ENCODE data around the gene RERE. TPM values are rescaled to one million over a fixed set of nuclear protein-coding genes. Genes with fewer than 3 reads are reported as not detected.

RERE gene
- total and polyA plus RNA-seq, 2 experiments from 2014 or later = 148 to 170 TPM

GRCh38 chr1:8721679-8722324 is 95.6 kb downstream of the RERE start:
- Histone ChIP-seq H3K4me2 (no peak overlapping the region), H3K27ac (ENCODE audit: low read depth) (no peak overlapping the region), H3F3A (replicated peaks; ENCODE audit: low read depth) (no peaks in the 10 kb centered on the region), H3K36me3 (ENCODE audit: insufficient read depth) (no peaks in the 10 kb centered on the region), H3K4me1 (ENCODE audit: insufficient read depth) (peaks cover 25% of the 10 kb centered on the region), H3K27me3 (ENCODE audit: insufficient read depth) (no peaks in the 10 kb centered on the region), H2AFZ (no peak overlapping the region), H3K9me2 (ENCODE audit: insufficient read depth) (no peaks in the 10 kb centered on the region), H4K20me1 (replicated peaks; ENCODE audit: insufficient read depth) (peaks cover 7% of the 10 kb centered on the region; the same call in 1 of the 2 replicates), H3K79me2 (replicated peaks; ENCODE audit: insufficient read depth) (peaks cover 89% of the 10 kb centered on the region), H3K4me3 (no peak overlapping the region)
- H3K4me1 Mint-ChIP-seq = peaks cover 42% of the 10 kb centered on the region
- TF ChIP-seq STAT1 (IDR thresholded peaks at IDR 0.05; ENCODE audit: unreplicated experiment) (no peak), ZNF331 (CRISPR knock-in tag; IDR thresholded peaks at IDR 0.05; ENCODE audit: low read depth) (no peak), EZH2phosphoT487 (IDR thresholded peaks at IDR 0.05; ENCODE audit: unreplicated experiment) (no peak), ZNF114 (CRISPR knock-in tag; IDR thresholded peaks at IDR 0.05) (no peak), POLR2AphosphoS5 (IDR thresholded peaks at IDR 0.05; ENCODE audit: low read depth) (no peak)
- no peaks in the 10 kb centered on the region for H3K36me3 Mint-ChIP-seq (ENCODE audit: low read depth)
- no peaks in the 10 kb centered on the region for H3K9me3 Mint-ChIP-seq
- H3K4me3 Mint-ChIP-seq = no peak overlapping the region
- peaks cover 4% of the 10 kb centered on the region for H3K27me3 Mint-ChIP-seq (ENCODE audit: insufficient read depth, low read depth, poor library complexity)
- no peak for ATAC-seq
- no peak overlapping the region for H3K27ac Mint-ChIP-seq
- DNase-seq (ENCODE audit: low spot score) = no peak

GRCh38 chr1:8720347-8720746 is 97.1 kb downstream of the RERE start:
- Mint-ChIP-seq H3K27ac (no peak overlapping the region), H3K4me3 (no peak overlapping the region), H3K9me3 (no peaks in the 10 kb centered on the region), H3K36me3 (ENCODE audit: low read depth) (no peaks in the 10 kb centered on the region), H3K4me1 (peaks cover 39% of the 10 kb centered on the region), H3K27me3 (ENCODE audit: insufficient read depth, low read depth, poor library complexity) (peaks cover 4% of the 10 kb centered on the region)
- Histone ChIP-seq H3K36me3 (ENCODE audit: insufficient read depth) (no peaks in the 10 kb centered on the region), H3F3A (replicated peaks; ENCODE audit: low read depth) (no peaks in the 10 kb centered on the region), H3K4me2 (no peak overlapping the region), H3K9me2 (ENCODE audit: insufficient read depth) (no peaks in the 10 kb centered on the region), H4K20me1 (replicated peaks; ENCODE audit: insufficient read depth) (peaks cover 7% of the 10 kb centered on the region; the same call in 1 of the 2 replicates), H3K4me3 (no peak overlapping the region), H3K79me2 (replicated peaks; ENCODE audit: insufficient read depth) (peaks cover 91% of the 10 kb centered on the region), H2AFZ (no peak overlapping the region), H3K27me3 (ENCODE audit: insufficient read depth) (no peaks in the 10 kb centered on the region), H3K27ac (ENCODE audit: low read depth) (no peak overlapping the region), H3K4me1 (ENCODE audit: insufficient read depth) (peaks cover 25% of the 10 kb centered on the region)
- DNase-seq (ENCODE audit: low spot score) (no peak), ATAC-seq (no peak)
- TF ChIP-seq ETS1 (IDR thresholded peaks at IDR 0.05) (no peak), NANOG (IDR thresholded peaks at IDR 0.05; ENCODE audit: borderline replicate concordance) (no peak), CTCF (conservative IDR thresholded peaks at IDR 0.05; ENCODE audit: low read depth in 2 of 2) (no peak), EZH2phosphoT487 (IDR thresholded peaks at IDR 0.05; ENCODE audit: unreplicated experiment) (no peak), ZNF331 (CRISPR knock-in tag; IDR thresholded peaks at IDR 0.05; ENCODE audit: low read depth) (no peak), EZH2 (IDR thresholded peaks at IDR 0.05; ENCODE audit: low read depth, unreplicated experiment) (no peak), CREB1 (CRISPR knock-in tag; IDR thresholded peaks at IDR 0.05; ENCODE audit: low read depth) (no peak), ZNF462 (CRISPR knock-in tag; IDR thresholded peaks at IDR 0.05) (no peak), STAT1 (IDR thresholded peaks at IDR 0.05; ENCODE audit: unreplicated experiment) (no peak), JUNB (IDR thresholded peaks at IDR 0.05; ENCODE audit: unreplicated experiment) (no peak), POLR2AphosphoS5 (IDR thresholded peaks at IDR 0.05; ENCODE audit: low read depth) (no peak), ZNF114 (CRISPR knock-in tag; IDR thresholded peaks at IDR 0.05) (no peak)
